Upper lobe of left lung (tissue), 4 donors: Measurements from ENCODE around the gene KATNAL1.

ENCODE experiments used
- POLR2A ChIP-seq, 4 donors: fragments of 450-650 bp; IDR thresholded peaks; one replicate each; pipeline ENCODE4 v1.5.1; 2016 to 2017; ENCODE audit warnings: antibody characterized with exemption in 4 of 4, mild to moderate bottlenecking in 2 of 4
- POLR2AphosphoS5 ChIP-seq, 2 donors: sonication (generic); formaldehyde crosslinking; IDR thresholded peaks; one replicate each; pipeline ENCODE4 v1.5.1; 2017; ENCODE audit warnings: antibody characterized with exemption in 2 of 2
- TF ChIP-seq, protein P1 (sequence below), 6 experiments: fragments of 450-650 bp in 4 of 6; fragments of 200-600 bp in 2 of 6; sonication (generic) in 2 of 6; IDR thresholded peaks; one replicate each; pipeline ENCODE4 v1.5.1; 2016 to 2019; ENCODE audit warnings: antibody characterized with exemption in 6 of 6

- no peak for TF ChIP-seq POLR2AphosphoS5 (IDR thresholded peaks at IDR 0.05)
- TF ChIP-seq, protein P1, sequence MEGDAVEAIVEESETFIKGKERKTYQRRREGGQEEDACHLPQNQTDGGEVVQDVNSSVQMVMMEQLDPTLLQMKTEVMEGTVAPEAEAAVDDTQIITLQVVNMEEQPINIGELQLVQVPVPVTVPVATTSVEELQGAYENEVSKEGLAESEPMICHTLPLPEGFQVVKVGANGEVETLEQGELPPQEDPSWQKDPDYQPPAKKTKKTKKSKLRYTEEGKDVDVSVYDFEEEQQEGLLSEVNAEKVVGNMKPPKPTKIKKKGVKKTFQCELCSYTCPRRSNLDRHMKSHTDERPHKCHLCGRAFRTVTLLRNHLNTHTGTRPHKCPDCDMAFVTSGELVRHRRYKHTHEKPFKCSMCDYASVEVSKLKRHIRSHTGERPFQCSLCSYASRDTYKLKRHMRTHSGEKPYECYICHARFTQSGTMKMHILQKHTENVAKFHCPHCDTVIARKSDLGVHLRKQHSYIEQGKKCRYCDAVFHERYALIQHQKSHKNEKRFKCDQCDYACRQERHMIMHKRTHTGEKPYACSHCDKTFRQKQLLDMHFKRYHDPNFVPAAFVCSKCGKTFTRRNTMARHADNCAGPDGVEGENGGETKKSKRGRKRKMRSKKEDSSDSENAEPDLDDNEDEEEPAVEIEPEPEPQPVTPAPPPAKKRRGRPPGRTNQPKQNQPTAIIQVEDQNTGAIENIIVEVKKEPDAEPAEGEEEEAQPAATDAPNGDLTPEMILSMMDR (IDR thresholded peaks at IDR 0.05), result no peak
- TF ChIP-seq POLR2A (IDR thresholded peaks at IDR 0.05), result no peak
Observed at GRCh38 chr13:30234619-30235162, 72.7 kb downstream of the KATNAL1 start.
